Fibroblast of skin of left quadriceps (primary cell): ENCODE results near the gene JUN.

Experiments used
- DNase-seq, 2 experiments: peaks; one replicate each; pipeline ENCODE4 v3.0.0-alpha.2; 2013; ENCODE audit warnings: low read depth in 2 of 2

JUN gene

DNA sequence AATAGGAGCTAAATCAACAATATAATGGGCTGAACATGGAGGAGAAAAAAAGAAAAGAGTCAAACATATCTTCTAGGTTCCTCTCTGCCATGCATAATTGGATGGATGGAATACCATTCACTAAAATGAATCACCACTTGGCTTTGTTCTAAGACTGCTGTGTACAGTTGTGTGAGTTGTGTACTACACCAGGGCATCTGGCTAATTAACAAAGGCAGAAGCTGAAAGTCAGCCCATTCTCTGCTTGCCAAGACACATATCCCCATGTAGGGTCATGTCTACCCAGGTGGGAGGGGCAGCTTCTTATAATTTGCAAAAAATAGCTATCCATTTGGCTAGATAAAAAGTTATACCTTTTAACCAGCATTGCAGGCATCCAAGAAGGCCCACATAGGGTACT lies 21.0 kb downstream of the JUN start:
- no peak for DNase-seq

DNA sequence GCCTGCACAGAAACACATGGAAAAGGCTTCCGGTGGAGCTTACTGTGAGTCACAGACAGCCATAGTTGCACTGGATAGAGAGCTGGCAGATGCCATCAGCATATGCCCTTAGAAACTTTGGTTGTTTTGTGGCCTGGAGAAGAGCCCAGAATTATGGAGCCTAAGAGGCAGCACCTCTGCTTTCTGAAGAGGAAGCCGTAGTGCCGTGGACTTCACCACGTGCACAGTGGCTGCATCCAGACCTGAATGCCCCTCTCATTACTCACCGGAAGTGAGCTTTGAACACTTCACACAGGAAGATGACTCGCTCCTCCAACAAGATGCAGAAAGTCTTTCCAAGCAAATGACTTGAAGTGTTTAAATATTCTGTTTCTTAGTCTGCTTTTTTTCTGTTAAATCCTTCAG lies 28.4 kb downstream of the JUN start:
- DNase-seq: peak; percentile 98

DNA sequence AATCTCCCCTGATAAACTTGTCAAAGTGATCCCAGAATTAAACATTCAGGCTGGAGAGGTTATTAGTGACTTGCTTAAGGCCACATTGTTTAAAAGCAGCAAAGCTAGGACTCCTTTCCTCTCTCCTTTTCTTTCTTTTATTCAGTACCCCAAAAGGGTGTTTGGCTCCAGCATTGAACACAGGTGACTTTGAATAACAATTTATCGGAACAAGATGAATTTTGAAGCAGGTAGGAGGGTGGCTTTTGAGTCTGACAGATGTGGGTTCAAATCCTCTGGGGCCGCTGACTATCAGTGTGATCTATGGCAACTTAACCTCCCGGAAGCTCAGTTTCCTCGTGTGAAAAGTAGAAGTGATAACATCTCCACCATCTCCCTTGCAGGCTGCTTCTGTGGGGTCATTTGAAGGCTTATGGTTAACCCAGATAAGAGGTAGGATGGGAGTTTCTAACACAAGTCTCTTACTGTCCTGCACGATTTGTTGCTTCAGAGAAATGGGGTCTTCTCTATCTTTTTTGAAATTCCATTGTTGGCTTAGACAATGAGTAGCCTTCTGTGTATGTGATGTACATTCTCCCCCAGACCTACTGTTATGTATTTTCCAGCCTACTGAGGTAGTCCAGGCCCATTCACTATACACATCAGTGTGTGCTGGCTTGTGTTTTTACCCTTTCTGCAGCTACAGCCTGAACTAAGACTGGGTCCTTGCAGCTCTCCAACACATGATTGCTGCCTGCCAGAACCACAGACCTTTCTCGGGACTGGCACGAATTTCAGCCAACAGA lies 29.0 kb downstream of the JUN start:
- no peak for DNase-seq

DNA sequence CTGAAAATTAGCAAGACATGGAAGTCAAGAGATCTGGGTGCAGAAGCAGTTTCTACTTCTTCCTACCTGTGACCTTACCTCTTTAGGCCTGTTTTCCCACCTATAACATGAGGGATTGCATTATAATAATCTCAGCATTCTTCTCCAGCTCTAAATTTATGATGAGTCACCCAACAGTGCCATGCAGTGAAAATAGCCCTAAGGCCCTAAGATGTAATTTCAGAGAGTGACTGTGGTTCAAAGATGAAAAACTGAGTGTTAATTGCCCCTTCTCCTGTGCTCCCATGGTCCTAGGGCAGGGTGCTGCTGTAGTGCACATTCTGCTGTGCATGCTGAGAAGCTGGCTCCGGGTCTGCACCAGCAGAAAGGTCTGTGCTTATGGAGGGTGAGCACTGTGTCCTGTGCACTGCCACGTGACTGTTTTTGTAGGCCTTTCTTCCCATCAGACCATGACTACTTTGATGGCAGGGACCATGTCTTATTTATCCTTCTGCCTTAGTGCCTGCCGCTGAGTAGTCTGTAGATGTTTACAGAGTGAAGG lies 29.7 kb downstream of the JUN start:
- DNase-seq: no peak

DNA sequence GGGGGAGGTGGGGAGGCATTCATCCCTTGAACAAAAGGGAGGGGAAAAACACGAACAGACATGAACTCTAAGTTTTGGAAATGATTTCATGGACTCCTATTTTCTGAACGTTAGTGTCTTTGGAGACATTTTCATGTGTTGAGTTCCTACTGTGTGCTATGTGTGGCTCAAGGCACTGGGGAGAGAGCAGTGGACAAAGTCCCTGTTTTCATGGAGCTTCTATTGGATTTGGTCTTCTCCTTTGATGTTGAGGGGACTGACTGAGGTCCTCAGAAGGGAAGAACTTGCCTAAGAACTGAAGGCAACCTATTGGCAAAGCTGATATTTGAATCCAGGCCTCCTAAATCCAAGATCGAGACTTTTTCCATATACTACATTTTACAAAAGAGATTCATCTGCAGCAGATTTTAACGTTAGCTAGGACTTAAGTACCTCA lies 30.4 kb downstream of the JUN start:
- no peak for DNase-seq

DNA sequence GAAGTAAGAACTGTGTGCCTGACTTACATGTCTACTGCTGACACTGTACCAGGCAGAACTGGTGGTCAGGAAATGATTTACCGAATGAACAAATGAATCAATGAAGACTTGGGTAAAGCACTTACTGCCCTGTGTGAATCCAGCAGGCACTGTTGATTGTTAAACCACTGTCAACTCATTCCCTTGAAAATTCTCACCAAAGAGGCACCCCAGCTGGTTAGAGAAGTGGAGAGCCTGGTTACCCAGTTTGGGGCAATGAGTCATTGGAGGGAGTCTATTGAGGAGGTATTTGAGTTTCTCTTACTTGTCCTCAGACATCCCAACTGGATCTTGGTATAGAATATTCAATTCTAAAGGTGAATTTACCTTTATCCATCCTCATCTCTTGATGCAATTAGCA lies 34.2 kb downstream of the JUN start:
- no peak for DNase-seq

DNA sequence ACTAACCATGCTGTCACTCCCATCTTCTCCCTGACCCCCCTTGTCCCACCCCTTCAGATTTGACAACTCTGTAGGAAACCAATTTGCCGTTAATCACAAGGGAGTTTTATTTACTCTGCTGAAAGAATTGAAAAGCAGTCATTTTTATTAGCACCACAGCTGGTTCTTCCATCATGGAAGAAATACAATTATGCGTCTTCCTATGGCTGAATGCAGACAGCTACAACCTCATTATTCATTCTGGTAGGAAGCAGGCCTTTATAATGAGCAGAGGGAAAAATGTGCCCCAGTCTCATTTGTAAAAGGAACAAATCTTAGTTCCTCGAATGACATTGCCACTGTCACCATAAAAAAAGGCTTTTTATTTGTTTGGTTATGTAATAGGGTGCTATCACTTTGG lies 35.2 kb downstream of the JUN start:
- DNase-seq: no peak

DNA sequence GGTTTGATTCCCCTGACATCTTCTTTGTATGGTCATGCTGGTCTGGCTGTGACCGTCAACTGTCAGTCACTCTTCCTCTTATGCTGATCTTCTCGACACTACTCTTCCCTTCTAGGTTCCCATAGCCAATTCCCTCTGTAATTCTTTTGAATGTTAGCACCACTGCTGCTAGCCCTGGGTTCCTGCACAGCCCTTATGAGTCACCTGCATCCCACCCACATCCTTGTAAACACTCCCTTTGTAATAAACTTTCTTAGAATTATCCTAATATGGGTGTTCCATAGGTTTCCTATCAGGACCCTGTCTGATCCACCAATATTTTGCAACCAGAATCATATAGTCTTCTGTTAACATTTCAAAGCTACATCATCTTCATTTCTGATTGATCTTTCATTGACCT lies 37.1 kb downstream of the JUN start:
- DNase-seq: no peak

DNA sequence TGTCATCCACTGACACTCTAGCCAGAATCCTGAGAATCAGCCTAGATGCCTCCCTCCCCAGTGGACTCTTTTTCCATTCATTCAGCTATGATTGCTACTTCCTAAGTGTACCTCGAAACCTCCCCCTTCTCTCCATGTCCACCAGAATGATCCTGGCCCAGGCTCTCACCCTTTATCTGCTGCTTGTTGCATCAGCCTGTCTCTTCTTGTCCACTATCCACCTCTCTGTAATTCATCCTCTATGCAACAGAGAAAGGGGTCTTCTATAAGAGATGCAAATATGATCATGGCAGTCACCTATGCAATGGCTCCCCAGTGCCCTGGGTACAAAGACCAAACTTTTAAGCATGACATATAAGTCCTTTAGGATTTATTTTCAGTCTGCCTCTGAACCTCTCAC lies 37.7 kb downstream of the JUN start:
- DNase-seq: no peak

DNA sequence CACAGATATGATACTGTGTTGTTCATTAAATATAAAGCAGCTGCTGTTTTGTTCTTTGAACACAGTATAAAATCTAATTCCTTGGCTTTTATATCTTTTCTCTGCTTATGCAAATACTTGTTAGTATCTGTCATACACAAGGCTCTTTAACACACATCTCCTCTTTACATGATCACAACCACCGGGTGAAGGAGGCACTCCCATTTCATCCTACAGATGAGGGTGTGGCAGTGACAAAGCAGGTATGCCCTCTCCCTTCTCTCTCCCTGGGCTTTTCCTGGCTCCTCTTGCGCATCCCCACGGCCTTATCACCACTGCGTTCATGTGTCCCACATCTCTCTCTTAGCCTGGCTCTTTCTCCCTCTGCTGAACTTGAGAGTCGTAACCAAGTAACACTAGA lies 38.2 kb downstream of the JUN start:
- DNase-seq: no peak

DNA sequence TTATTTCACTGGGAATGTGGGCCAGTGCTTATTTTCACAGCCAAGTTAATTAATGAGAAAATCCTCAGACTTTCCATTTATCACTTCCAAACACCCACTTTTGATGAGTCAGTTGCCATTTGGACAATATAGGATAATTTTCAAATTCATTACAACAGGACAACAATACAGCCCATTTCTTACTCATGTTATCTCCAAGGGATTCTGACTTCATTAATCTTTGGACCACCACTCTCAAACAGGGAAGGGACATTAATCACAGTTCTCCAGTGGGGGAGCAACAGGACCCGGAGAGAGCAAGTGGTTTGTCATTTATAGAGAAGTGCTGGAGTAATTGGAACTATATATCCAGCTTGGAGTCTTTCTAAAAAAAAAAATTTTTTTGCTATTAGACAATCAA lies 38.7 kb downstream of the JUN start:
- DNase-seq: no peak

DNA sequence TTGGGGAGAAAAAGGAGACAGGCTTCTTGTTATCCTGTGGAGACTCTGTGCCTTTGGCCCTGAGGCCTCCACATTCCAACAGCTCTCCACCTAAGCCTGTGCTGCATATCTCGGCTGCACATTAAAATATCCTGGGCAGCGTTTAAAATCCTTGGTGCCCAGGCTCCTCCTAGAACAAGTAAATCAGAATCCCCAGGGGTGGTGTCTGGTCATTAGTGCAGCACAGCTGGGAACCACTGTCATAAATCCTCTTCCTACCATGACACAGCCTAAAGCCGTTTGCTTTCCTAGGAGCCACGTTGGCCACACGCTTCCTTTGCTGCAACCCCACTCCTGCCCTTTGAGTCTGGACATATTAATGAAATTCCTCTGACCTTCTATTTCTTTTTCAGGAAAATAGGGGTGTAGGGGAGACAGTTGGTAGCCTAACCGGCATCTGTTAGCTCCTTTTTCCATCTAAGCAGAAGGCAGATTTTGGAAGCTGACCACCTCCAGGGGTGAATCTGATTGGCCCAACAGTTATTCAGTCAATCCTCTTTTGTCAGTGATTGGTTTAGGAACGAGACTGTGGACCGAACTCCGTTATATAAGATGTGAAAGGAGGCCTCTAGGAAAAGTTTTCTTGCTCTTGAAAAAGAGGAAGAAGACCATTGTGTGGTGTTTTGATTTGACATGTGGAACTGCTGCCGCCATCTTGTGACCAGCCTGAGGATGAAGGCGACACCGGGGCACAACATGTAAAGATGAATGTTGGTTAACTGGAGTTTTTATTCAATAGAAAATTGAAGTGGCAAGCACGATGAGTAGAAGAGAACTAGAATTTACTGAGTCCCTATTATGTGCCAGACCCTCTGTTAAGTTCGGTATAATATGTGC lies 41.9 kb downstream of the JUN start:
- no peak for DNase-seq

DNA sequence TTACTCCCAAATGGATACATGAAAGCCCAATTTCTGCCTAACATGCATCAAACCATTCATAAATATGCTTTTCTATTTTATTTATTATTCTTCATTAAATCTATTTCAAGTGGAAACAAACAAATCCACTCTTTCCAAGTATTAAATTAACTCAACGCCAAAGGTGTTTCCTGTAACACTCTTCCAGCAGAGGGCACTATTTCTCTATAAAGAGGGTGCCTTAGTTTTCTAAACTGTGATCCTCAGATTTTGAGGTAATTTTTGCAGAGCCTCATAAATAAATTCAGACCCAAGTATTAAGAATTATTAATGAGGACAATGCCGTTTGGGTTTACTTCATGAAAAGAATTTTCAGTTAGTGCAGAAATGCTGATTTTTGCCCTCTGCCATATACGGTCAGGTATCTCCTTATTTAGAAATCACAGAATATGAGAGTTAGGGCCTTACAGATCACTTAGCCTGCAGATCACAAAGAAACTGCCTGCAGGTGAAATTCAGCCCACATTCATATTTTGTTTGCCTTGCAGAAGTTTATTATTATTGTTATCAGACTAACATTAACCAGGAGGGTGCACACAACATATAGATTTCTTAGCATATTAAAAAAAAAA lies 43.9 kb downstream of the JUN start:
- DNase-seq: no peak

DNA sequence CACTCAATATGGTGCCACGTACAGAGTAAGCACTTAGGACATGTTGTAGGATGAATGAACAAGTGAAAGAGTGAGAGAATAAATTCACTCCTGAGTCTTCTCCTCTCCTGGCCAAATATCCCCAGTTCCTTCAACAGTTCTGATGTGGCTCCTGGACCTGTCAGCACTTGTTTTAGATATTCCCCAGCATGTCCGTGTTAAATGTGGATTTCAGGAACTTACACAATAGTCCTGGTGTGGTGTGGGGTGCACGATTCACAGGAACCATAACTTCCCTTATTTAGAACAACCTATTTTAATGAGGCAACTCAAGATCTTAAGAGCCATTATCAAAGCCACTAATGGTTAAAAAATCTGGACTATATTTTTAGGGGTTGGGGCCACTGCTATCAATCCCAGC lies 45.0 kb downstream of the JUN start:
- no peak for DNase-seq

DNA sequence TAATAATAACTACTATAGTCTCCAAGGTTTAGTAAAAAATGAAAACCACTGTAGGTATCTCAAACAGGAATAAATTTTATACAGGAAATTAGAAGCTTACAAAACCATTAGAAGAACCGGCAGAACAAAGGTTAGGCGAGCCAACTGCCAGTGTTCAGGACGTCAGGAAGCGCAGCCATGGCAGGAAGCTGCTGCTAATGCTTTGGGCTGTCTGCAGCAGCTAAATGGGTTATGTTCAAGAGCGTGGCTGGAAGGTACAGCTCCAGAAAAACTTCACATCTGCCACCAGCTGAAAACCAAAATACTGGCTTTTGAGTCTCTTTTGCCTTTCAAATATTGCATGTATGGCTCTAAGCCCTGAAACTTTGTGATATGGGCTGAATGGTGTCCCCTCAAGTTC lies 48.3 kb downstream of the JUN start:
- DNase-seq: no peak

DNA sequence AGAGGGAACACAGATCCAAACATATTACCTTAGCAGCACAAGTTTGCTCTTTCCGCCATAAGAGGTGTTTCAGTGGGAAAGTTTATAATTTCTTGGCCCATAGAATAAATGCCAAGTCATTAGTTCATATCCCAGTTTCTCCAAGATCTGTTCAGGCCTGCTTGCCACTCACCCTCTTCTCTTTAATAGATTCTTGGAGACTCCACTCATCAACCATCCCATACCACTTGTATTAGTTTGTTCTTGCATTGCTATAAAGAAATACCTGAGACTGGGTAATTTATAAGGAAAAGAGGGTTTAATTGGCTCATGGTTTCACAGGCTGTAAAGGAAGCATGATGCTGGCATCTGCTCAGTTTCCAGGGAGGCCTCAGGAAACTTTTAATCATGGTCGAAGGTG lies 49.2 kb downstream of the JUN start:
- DNase-seq: no peak

DNA sequence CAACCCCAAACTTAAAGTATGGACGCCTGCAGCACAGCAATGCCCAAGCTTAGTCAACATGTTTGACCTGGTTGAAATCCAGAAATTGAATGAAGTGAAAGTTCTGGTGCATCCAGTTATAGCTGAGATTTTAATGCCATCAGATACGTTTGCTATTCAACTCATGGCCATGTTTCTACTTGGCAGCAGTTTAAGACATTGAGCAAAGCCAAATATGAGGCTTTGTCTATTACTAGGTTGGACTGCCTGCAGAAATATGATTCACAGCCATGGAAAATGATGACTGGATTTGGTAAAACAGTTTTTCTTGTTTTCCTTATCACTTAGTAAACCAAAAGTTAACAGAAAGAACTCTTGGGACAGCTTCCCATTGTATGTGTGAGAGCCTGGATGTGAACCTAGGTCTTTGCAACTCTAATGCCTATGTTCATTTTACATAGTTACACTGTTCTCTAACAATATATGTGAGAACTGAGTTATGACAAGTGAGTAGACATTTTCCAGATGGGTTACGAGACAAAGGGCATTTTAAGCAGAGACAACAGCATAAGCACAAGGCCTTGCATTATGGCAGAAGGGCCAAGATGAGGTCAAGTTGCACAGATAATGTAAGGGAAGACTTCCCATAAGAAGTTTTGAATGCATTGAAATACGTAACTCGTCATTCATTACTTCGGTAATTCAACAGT lies 51.6 kb downstream of the JUN start:
- DNase-seq: no peak
